HepG2 (cell line): ENCODE measurements around the gene SUN5. TPM values are rescaled to one million over a fixed set of nuclear protein-coding genes. Genes with fewer than 3 reads are reported as not detected.

Source experiments
- IKZF4 ChIP-seq: sonication (generic); formaldehyde crosslinking; IDR thresholded peaks from 2 replicates; pipeline ENCODE4 v1.5.1; 2020; ENCODE audit warnings: borderline replicate concordance, mild to moderate bottlenecking, low read depth, missing genetic modification reagents; ENCODE audit errors: not compliant biosample characterization
- JUNB ChIP-seq: sonication (generic); formaldehyde crosslinking; IDR thresholded peaks from 2 replicates; pipeline ENCODE4 v1.8.0; 2022; ENCODE audit warnings: missing genetic modification reagents, mild to moderate bottlenecking, borderline replicate concordance
- KIAA2018 ChIP-seq: sonication (generic); formaldehyde crosslinking; IDR thresholded peaks from 2 replicates; pipeline ENCODE4 v1.5.0; 2020; ENCODE audit warnings: mild to moderate bottlenecking, missing genetic modification reagents, borderline replicate concordance
- KLF6 ChIP-seq: IDR thresholded peaks from 2 replicates; pipeline ENCODE4 v1.8.0; 2016; ENCODE audit warnings: missing biosample characterization, missing genetic modification reagents
- KMT2A ChIP-seq: sonication (generic); formaldehyde crosslinking; IDR thresholded peaks from 2 replicates; pipeline ENCODE4 v1.4.0; 2020; ENCODE audit warnings: missing genetic modification reagents
- MZF1 ChIP-seq: sonication (generic); formaldehyde crosslinking; IDR thresholded peaks from 2 replicates; pipeline ENCODE4 v1.8.1; 2023; ENCODE audit warnings: mild to moderate bottlenecking, missing genetic modification reagents, borderline replicate concordance
- ZFP36L2 ChIP-seq: sonication (generic); formaldehyde crosslinking; IDR thresholded peaks from 2 replicates; pipeline ENCODE4 v1.4.0; 2020; ENCODE audit warnings: missing genetic modification reagents
- ZFY ChIP-seq: sonication (generic); formaldehyde crosslinking; IDR thresholded peaks from 2 replicates; pipeline ENCODE4 v1.4.0; 2020; ENCODE audit warnings: missing genetic modification reagents
- ZNF44 ChIP-seq: sonication (generic); formaldehyde crosslinking; IDR thresholded peaks from 2 replicates; pipeline ENCODE4 v1.5.1; 2020; ENCODE audit warnings: mild to moderate bottlenecking, missing genetic modification reagents
- ZNF441 ChIP-seq: sonication (generic); formaldehyde crosslinking; IDR thresholded peaks from 2 replicates; pipeline ENCODE4 v1.7.0; 2021; ENCODE audit warnings: missing genetic modification reagents, borderline replicate concordance
- ZNF552 ChIP-seq: sonication (generic); formaldehyde crosslinking; IDR thresholded peaks from 2 replicates; pipeline ENCODE4 v1.9.0; 2022; ENCODE audit warnings: missing genetic modification reagents, mild to moderate bottlenecking, borderline replicate concordance
- ZNF557 ChIP-seq: sonication (generic); formaldehyde crosslinking; IDR thresholded peaks from 2 replicates; pipeline ENCODE4 v1.4.0; 2020; ENCODE audit warnings: missing genetic modification reagents
- ZNF660 ChIP-seq: sonication (generic); formaldehyde crosslinking; IDR thresholded peaks from 2 replicates; pipeline ENCODE4 v1.5.1; 2020; ENCODE audit warnings: mild to moderate bottlenecking, low read depth, missing genetic modification reagents, borderline replicate concordance
- polyA plus RNA-seq, 8 experiments: library from polyadenylated mRNA; depleted of rRNA in 3 of 8; stranded (reverse) in 7 of 8; unstranded in 1 of 8; fragments of >200 nt; fragmentation: Illumina TruSeq in 4 of 8; extraction: Trizol in 4 of 8; gene quantifications; 2 replicates each; pipeline versions ENCODE4 v1.2.1 to v1.2.3, GENCODE V29; 2011 to 2016; ENCODE audit warnings: low read depth in 4 of 8, missing spikeins in 1 of 8, mixed read lengths in 1 of 8; ENCODE audit not compliant: insufficient read depth in 1 of 8
- total RNA-seq, 5 experiments: library from RNA; depleted of rRNA; stranded (reverse); fragments of >200 nt; fragmentation: Illumina TruSeq; extraction: Trizol; gene quantifications; 2 replicates each; pipeline ENCODE4 v1.2.3, GENCODE V29; 2016; ENCODE audit warnings: low read depth in 1 of 5
- TF ChIP-seq, protein P1 (sequence below): sonication (generic); formaldehyde crosslinking; IDR thresholded peaks from 2 replicates; pipeline ENCODE4 v1.4.0; 2020; ENCODE audit warnings: mild to moderate bottlenecking, missing genetic modification reagents

The SUN5 gene
- total and polyA plus RNA-seq, 2 of the 13 experiments (the other 11 are each of a cell fraction or from before 2014, with no cell fraction given), result not detected

- TF ChIP-seq ZNF552 (peak; percentile 84; the same call in 1 of the 2 replicates), ZNF557 (CRISPR knock-in tag) (peak; percentile 23; the same call in 1 of the 2 replicates), KIAA2018 (CRISPR knock-in tag) (no peak; the same call in 1 of the 2 replicates), ZNF44 (CRISPR knock-in tag) (peak; percentile 97), ZNF660 (no peak), KMT2A (no peak; the same call in 1 of the 2 replicates), ZNF441 (CRISPR knock-in tag) (peak; percentile 86), ZFY (CRISPR knock-in tag) (peak; percentile 70), JUNB (CRISPR knock-in tag) (no peak), MZF1 (CRISPR knock-in tag) (peak; percentile 92; the same call in 1 of the 2 replicates), KLF6 (CRISPR knock-in tag) (peak; percentile 63; the same call in 1 of the 2 replicates), IKZF4 (peak; percentile 40), ZFP36L2 (CRISPR knock-in tag) (no peak)
- TF ChIP-seq, protein P1, sequence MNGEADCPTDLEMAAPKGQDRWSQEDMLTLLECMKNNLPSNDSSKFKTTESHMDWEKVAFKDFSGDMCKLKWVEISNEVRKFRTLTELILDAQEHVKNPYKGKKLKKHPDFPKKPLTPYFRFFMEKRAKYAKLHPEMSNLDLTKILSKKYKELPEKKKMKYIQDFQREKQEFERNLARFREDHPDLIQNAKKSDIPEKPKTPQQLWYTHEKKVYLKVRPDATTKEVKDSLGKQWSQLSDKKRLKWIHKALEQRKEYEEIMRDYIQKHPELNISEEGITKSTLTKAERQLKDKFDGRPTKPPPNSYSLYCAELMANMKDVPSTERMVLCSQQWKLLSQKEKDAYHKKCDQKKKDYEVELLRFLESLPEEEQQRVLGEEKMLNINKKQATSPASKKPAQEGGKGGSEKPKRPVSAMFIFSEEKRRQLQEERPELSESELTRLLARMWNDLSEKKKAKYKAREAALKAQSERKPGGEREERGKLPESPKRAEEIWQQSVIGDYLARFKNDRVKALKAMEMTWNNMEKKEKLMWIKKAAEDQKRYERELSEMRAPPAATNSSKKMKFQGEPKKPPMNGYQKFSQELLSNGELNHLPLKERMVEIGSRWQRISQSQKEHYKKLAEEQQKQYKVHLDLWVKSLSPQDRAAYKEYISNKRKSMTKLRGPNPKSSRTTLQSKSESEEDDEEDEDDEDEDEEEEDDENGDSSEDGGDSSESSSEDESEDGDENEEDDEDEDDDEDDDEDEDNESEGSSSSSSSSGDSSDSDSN (CRISPR knock-in tag), result peak; percentile 84
Observed at GRCh38 chr20:33005908-33006775, 1.9 kb upstream of the SUN5 start (continued).
